Osteoblast (primary cell): ENCODE measurements around the gene SLC9A2. TPM values are rescaled to one million over a fixed set of nuclear protein-coding genes. Genes with fewer than 3 reads are reported as not detected.

Experiments
- DNase-seq: peaks from one replicate; pipeline ENCODE4 v3.0.0; 2011; ENCODE audit warnings: low spot score, mixed read lengths; ENCODE audit not compliant: insufficient read length; ENCODE audit errors: missing footprints
- H2AFZ ChIP-seq: 2 replicates; pipeline ENCODE4 v1.6.0; 2011; ENCODE audit warnings: mild to moderate bottlenecking, low read length
- H3K27ac ChIP-seq: 2 replicates; pipeline ENCODE4 v1.5.1; 2011; ENCODE audit warnings: mild to moderate bottlenecking, low read depth, low read length, moderate library complexity
- H3K27me3 ChIP-seq: 2 replicates; pipeline ENCODE4 v1.6.0; 2012; ENCODE audit warnings: mild to moderate bottlenecking, control low read depth, inconsistent platforms, low read length, moderate library complexity; ENCODE audit not compliant: insufficient read depth
- H3K36me3 ChIP-seq: 2 replicates; pipeline ENCODE4 v1.5.1; 2011; ENCODE audit warnings: mild to moderate bottlenecking, low read length, control low read depth, moderate library complexity; ENCODE audit not compliant: insufficient read depth
- H3K4me1 ChIP-seq: 2 replicates; pipeline ENCODE4 v1.5.1; 2011; ENCODE audit warnings: mild to moderate bottlenecking, low read length, control low read depth, moderate library complexity; ENCODE audit not compliant: insufficient read depth
- H3K4me2 ChIP-seq: 2 replicates; pipeline ENCODE4 v1.6.0; 2011; ENCODE audit warnings: mild to moderate bottlenecking, low read length; ENCODE audit not compliant: insufficient read depth
- H3K4me3 ChIP-seq: fragments of 200-600 bp; sonication (generic); 3 replicates; pipeline ENCODE4 v1.5.1; 2012; ENCODE audit warnings: mild to moderate bottlenecking, low read length, inconsistent platforms; ENCODE audit not compliant: insufficient read depth
- H3K79me2 ChIP-seq: 2 replicates; pipeline ENCODE4 v1.6.0; 2012; ENCODE audit warnings: mild to moderate bottlenecking, low read length, control low read depth, inconsistent platforms; ENCODE audit not compliant: insufficient read depth
- H3K9me3 ChIP-seq: 2 replicates; pipeline ENCODE4 v1.5.1; 2011; ENCODE audit warnings: low read depth, low read length, control low read depth
- H4K20me1 ChIP-seq: 2 replicates; pipeline ENCODE4 v1.6.0; 2012; ENCODE audit warnings: mild to moderate bottlenecking, low read length, control low read depth; ENCODE audit not compliant: insufficient read depth
- CTCF ChIP-seq: IDR thresholded peaks from 2 replicates; pipeline ENCODE4 v1.5.1; 2011; ENCODE audit warnings: mild to moderate bottlenecking, low read depth, low read length, moderate library complexity; ENCODE audit errors: extremely low read depth
- total RNA-seq: library from RNA; depleted of rRNA; stranded (reverse); fragments of >200 nt; gene quantifications from 2 replicates; pipeline ENCODE4 v1.2.3, GENCODE V29; 2012

SLC9A2 gene
- total RNA-seq, 1 donor, result under 0.01 TPM

GRCh38 chr2:102749938-102750337 lies 130.6 kb downstream of the SLC9A2 start:
- H3K36me3 ChIP-seq, result no peaks in the 10 kb centered on the region
- H2AFZ ChIP-seq, result no peak overlapping the region
- H3K27ac ChIP-seq, result no peak overlapping the region
- no peaks in the 10 kb centered on the region for H3K4me1 ChIP-seq
- H3K9me3 ChIP-seq, result no peaks in the 10 kb centered on the region
- DNase-seq, result no peak
- no peaks in the 10 kb centered on the region for H4K20me1 ChIP-seq
- no peak for TF ChIP-seq CTCF
- no peaks in the 10 kb centered on the region for H3K27me3 ChIP-seq
- H3K4me3 ChIP-seq, result no peak overlapping the region
- no peak overlapping the region for H3K4me2 ChIP-seq
- H3K79me2 ChIP-seq, result no peaks in the 10 kb centered on the region

GRCh38 chr2:102753563-102754159 lies 134.3 kb downstream of the SLC9A2 start:
- Histone ChIP-seq H3K27me3 (no peaks in the 10 kb centered on the region), H3K79me2 (no peaks in the 10 kb centered on the region), H3K4me3 (no peak overlapping the region), H2AFZ (no peak overlapping the region), H4K20me1 (no peaks in the 10 kb centered on the region), H3K4me2 (no peak overlapping the region), H3K4me1 (no peaks in the 10 kb centered on the region), H3K36me3 (no peaks in the 10 kb centered on the region), H3K27ac (no peak overlapping the region), H3K9me3 (no peaks in the 10 kb centered on the region)
- TF ChIP-seq CTCF, result peak; percentile 77
- DNase-seq, result no peak

- no peaks in the 10 kb centered on the region for H3K9me3 ChIP-seq
- no peak overlapping the region for H3K4me3 ChIP-seq
- no peaks in the 10 kb centered on the region for H3K4me1 ChIP-seq
- DNase-seq, result no peak
- H3K27me3 ChIP-seq, result no peaks in the 10 kb centered on the region
- no peak overlapping the region for H3K4me2 ChIP-seq
- no peaks in the 10 kb centered on the region for H3K36me3 ChIP-seq
- no peak for TF ChIP-seq CTCF
- no peaks in the 10 kb centered on the region for H3K79me2 ChIP-seq
- H4K20me1 ChIP-seq, result no peaks in the 10 kb centered on the region
- H2AFZ ChIP-seq, result no peak overlapping the region
- H3K27ac ChIP-seq, result no peak overlapping the region
Measured at GRCh38 chr2:102754456-102755145, 135.2 kb downstream of the SLC9A2 start.

- no peak for DNase-seq
- H3K4me3 ChIP-seq, result no peak overlapping the region
- no peak overlapping the region for H2AFZ ChIP-seq
- no peaks in the 10 kb centered on the region for H3K36me3 ChIP-seq
- H3K27ac ChIP-seq, result no peak overlapping the region
- H3K4me2 ChIP-seq, result no peak overlapping the region
- H3K4me1 ChIP-seq, result no peaks in the 10 kb centered on the region
- no peak for TF ChIP-seq CTCF
- H3K27me3 ChIP-seq, result no peaks in the 10 kb centered on the region
- no peaks in the 10 kb centered on the region for H4K20me1 ChIP-seq
- no peaks in the 10 kb centered on the region for H3K9me3 ChIP-seq
- H3K79me2 ChIP-seq, result no peaks in the 10 kb centered on the region
Measured at GRCh38 chr2:102755284-102755683, 135.9 kb downstream of the SLC9A2 start.
